Mesothelial cell of epicardium (in vitro differentiated cells): ENCODE measurements around the gene CCNY. TPM values are rescaled to one million over a fixed set of nuclear protein-coding genes. Genes with fewer than 3 reads are reported as not detected.

Experiments
- DNase-seq, 2 experiments: peaks; one replicate each; pipeline ENCODE4 v3.0.0; 2021; ENCODE audit warnings: low spot score in 2 of 2; ENCODE audit not compliant: unreplicated experiment in 2 of 2
- H3K27ac Mint-ChIP-seq: 2 replicates; pipeline ENCODE4 v1.8.0; 2021; ENCODE audit warnings: mixed read lengths
- H3K27me3 Mint-ChIP-seq: 2 replicates; pipeline ENCODE4 v1.8.0; 2021; ENCODE audit warnings: low read depth, mixed read lengths
- H3K36me3 Mint-ChIP-seq: 2 replicates; pipeline ENCODE4 v1.8.0; 2021; ENCODE audit warnings: mixed read lengths
- H3K4me1 Mint-ChIP-seq: 2 replicates; pipeline ENCODE4 v1.8.0; 2021; ENCODE audit warnings: mixed read lengths
- H3K4me3 Mint-ChIP-seq: 2 replicates; pipeline ENCODE4 v1.8.0; 2021; ENCODE audit warnings: mild to moderate bottlenecking, moderate library complexity, mixed read lengths
- H3K9me3 Mint-ChIP-seq: 2 replicates; pipeline ENCODE4 v1.8.0; 2021; ENCODE audit warnings: mixed read lengths
- CTCF ChIP-seq: fragments of 200-600 bp; sonication (generic); IDR thresholded peaks from one replicate; pipeline ENCODE4 v1.5.0; 2021; ENCODE audit warnings: antibody characterized with exemption; ENCODE audit not compliant: unreplicated experiment
- total RNA-seq: library from RNA; stranded (reverse); gene quantifications from 3 replicates; pipeline ENCODE4 v1.2.1, GENCODE V29; 2021

The CCNY gene
- total RNA-seq, 1 donor from 2014 or later = 75.4 TPM

GRCh38 chr10:35326466-35327235 lies 9.7 kb upstream of the CCNY start:
- H3K4me3 Mint-ChIP-seq = no peak overlapping the region
- no peak for TF ChIP-seq CTCF
- no peak for DNase-seq
- peaks cover 17% of the 10 kb centered on the region for H3K36me3 Mint-ChIP-seq
- H3K27me3 Mint-ChIP-seq = no peaks in the 10 kb centered on the region
- H3K9me3 Mint-ChIP-seq = peaks cover 6% of the 10 kb centered on the region
- peaks cover 16% of the 10 kb centered on the region for H3K4me1 Mint-ChIP-seq
- H3K27ac Mint-ChIP-seq = no peak overlapping the region

- no peak for DNase-seq
- Mint-ChIP-seq H3K27me3 (no peaks in the 10 kb centered on the region), H3K4me1 (peaks cover 20% of the 10 kb centered on the region), H3K36me3 (peaks cover 10% of the 10 kb centered on the region), H3K27ac (no peak overlapping the region), H3K9me3 (no peaks in the 10 kb centered on the region), H3K4me3 (no peak overlapping the region)
- no peak for TF ChIP-seq CTCF
Measured at GRCh38 chr10:35327790-35328403, 8.4 kb upstream of the CCNY start.

- H3K9me3 Mint-ChIP-seq = no peaks in the 10 kb centered on the region
- peaks cover 9% of the 10 kb centered on the region for H3K36me3 Mint-ChIP-seq
- TF ChIP-seq CTCF = no peak
- no peak for DNase-seq
- peaks cover 21% of the 10 kb centered on the region for H3K4me1 Mint-ChIP-seq
- H3K27me3 Mint-ChIP-seq = no peaks in the 10 kb centered on the region
- H3K4me3 Mint-ChIP-seq = no peak overlapping the region
- no peak overlapping the region for H3K27ac Mint-ChIP-seq
Measured at GRCh38 chr10:35328404-35329037, 7.8 kb upstream of the CCNY start.

- Mint-ChIP-seq H3K36me3 (peaks cover 11% of the 10 kb centered on the region), H3K9me3 (no peaks in the 10 kb centered on the region), H3K4me3 (no peak overlapping the region), H3K27ac (peak overlapping the region; percentile 72), H3K4me1 (peaks cover 28% of the 10 kb centered on the region), H3K27me3 (no peaks in the 10 kb centered on the region)
- no peak for TF ChIP-seq CTCF
- no peak for DNase-seq
Measured at GRCh38 chr10:35329520-35329919, 6.8 kb upstream of the CCNY start.

GRCh38 chr10:35331894-35332640 lies 4.2 kb upstream of the CCNY start:
- no peaks in the 10 kb centered on the region for H3K9me3 Mint-ChIP-seq
- no peak overlapping the region for H3K4me3 Mint-ChIP-seq
- no peaks in the 10 kb centered on the region for H3K27me3 Mint-ChIP-seq
- H3K36me3 Mint-ChIP-seq = peaks cover 8% of the 10 kb centered on the region
- DNase-seq = no peak
- peak overlapping the region; percentile 74 for H3K27ac Mint-ChIP-seq
- no peak for TF ChIP-seq CTCF
- peaks cover 39% of the 10 kb centered on the region for H3K4me1 Mint-ChIP-seq
